Measurements from ENCODE around the gene NUDT5.

The NUDT5 gene

DNA sequence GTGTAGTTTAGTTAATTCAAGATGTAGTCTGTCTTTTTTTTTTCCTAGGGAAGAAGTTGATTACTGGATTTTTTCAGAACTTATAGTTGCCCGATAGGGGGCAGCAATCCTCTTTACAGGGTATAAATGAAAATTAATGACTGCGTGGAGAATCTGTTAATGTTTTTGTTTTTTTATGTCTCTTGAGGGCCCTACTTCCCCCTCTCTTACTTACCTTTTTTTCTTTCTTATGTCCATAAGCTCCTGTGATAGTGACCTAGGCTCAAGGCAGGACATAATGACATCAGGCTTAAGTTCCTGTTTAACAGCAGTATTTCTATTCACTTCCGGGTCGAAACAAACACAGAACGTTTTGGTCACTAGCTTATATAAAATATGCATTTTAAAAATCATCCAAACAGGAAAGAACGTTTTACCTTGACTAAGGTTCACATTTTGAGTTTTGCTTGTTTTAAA, 19.1 kb upstream of the NUDT5 start:
- Histone ChIP-seq H3K4me1 (ENCODE audit: insufficient read depth, low read length, poor library complexity, severe bottlenecking) (peaks cover 10% of the 10 kb centered on the region), H3K79me2 (ENCODE audit: insufficient read depth, low read length) (peaks cover 6% of the 10 kb centered on the region), H3K27me3 (ENCODE audit: insufficient read depth, low read length, poor library complexity, severe bottlenecking) (no peaks in the 10 kb centered on the region), H3F3A (ENCODE audit: low read depth) (no peaks in the 10 kb centered on the region), H3K9ac (ENCODE audit: low read depth, low read length, poor library complexity, severe bottlenecking) (no peak overlapping the region), H3K4me3 (ENCODE audit: low read length, poor library complexity, severe bottlenecking) (no peak overlapping the region), H3K9me2 (replicated peaks; ENCODE audit: low read depth, low read length) (no peaks in the 10 kb centered on the region), H3K36me3 (ENCODE audit: insufficient read depth, low read length) (peaks cover 83% of the 10 kb centered on the region), H3K4me2 (ENCODE audit: low read depth, low read length, poor library complexity, severe bottlenecking) (peak overlapping the region; percentile 22), H2AFZ (ENCODE audit: low read length) (no peak overlapping the region), H3K9me3 (ENCODE audit: insufficient read depth, low read depth, low read length) (no peaks in the 10 kb centered on the region), H4K20me1 (ENCODE audit: insufficient read depth, low read length, poor library complexity, severe bottlenecking) (peaks cover 22% of the 10 kb centered on the region)
- TF ChIP-seq, protein P1, sequence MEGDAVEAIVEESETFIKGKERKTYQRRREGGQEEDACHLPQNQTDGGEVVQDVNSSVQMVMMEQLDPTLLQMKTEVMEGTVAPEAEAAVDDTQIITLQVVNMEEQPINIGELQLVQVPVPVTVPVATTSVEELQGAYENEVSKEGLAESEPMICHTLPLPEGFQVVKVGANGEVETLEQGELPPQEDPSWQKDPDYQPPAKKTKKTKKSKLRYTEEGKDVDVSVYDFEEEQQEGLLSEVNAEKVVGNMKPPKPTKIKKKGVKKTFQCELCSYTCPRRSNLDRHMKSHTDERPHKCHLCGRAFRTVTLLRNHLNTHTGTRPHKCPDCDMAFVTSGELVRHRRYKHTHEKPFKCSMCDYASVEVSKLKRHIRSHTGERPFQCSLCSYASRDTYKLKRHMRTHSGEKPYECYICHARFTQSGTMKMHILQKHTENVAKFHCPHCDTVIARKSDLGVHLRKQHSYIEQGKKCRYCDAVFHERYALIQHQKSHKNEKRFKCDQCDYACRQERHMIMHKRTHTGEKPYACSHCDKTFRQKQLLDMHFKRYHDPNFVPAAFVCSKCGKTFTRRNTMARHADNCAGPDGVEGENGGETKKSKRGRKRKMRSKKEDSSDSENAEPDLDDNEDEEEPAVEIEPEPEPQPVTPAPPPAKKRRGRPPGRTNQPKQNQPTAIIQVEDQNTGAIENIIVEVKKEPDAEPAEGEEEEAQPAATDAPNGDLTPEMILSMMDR (conservative IDR thresholded peaks at IDR 0.05; ENCODE audit: low read length) = peak; percentile 84
- TF ChIP-seq EZH2phosphoT487 (IDR thresholded peaks at IDR 0.05; ENCODE audit: borderline replicate concordance) = no peak

DNA sequence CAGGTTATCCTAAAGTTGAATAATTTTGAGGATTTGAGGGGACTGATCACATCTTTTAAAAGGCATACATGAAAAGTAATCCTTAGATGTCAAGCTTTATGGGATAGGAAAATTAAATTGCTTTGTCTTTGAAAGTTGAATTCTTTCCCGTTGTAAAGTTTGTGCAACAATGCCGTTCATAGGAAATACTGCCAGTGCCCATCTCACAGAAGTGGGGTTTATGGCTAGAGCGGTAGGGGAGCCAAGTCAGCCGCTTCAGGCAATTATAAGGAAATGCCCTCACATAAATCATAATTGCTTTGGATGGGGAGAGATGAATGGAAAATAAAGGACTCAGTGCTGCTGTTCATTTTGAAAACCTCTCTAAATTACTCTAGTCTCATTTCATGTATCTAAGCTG, 18.4 kb upstream of the NUDT5 start:
- H4K20me1 ChIP-seq (ENCODE audit: insufficient read depth, low read length, poor library complexity, severe bottlenecking) = peaks cover 22% of the 10 kb centered on the region
- H3K27me3 ChIP-seq (ENCODE audit: insufficient read depth, low read length, poor library complexity, severe bottlenecking) = no peaks in the 10 kb centered on the region
- no peak overlapping the region for H2AFZ ChIP-seq (ENCODE audit: low read length)
- no peaks in the 10 kb centered on the region for H3F3A ChIP-seq (ENCODE audit: low read depth)
- H3K9me3 ChIP-seq (ENCODE audit: insufficient read depth, low read depth, low read length) = no peaks in the 10 kb centered on the region
- no peak for TF ChIP-seq EZH2phosphoT487 (IDR thresholded peaks at IDR 0.05; ENCODE audit: borderline replicate concordance)
- TF ChIP-seq, protein P1 (conservative IDR thresholded peaks at IDR 0.05; ENCODE audit: low read length) = no peak
- H3K9me2 ChIP-seq (replicated peaks; ENCODE audit: low read depth, low read length) = no peaks in the 10 kb centered on the region
- no peak overlapping the region for H3K9ac ChIP-seq (ENCODE audit: low read depth, low read length, poor library complexity, severe bottlenecking)
- peaks cover 6% of the 10 kb centered on the region for H3K79me2 ChIP-seq (ENCODE audit: insufficient read depth, low read length)
- H3K4me2 ChIP-seq (ENCODE audit: low read depth, low read length, poor library complexity, severe bottlenecking) = no peak overlapping the region
- H3K4me1 ChIP-seq (ENCODE audit: insufficient read depth, low read length, poor library complexity, severe bottlenecking) = peaks cover 10% of the 10 kb centered on the region
- no peak overlapping the region for H3K4me3 ChIP-seq (ENCODE audit: low read length, poor library complexity, severe bottlenecking)
- H3K36me3 ChIP-seq (ENCODE audit: insufficient read depth, low read length) = peaks cover 79% of the 10 kb centered on the region

DNA sequence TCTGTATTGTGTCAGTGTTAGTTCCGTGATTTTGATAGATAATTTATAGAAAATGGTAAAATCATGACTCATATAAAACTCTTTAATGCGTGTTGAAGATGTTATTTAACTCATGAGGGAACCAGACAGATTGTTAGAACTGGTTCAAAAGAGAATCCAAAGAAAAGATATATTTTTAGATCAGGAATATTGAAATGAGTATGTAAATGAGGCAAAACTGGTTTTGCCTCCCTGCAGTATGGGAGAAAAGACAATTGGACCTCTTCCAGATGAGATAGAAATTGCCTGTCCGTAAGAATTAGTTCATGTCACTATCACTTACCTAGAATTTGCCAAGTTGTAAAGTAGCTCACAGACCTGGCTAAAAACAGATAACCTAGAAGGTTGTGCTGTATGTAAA, 17.9 kb upstream of the NUDT5 start:
- H3K36me3 ChIP-seq (ENCODE audit: insufficient read depth, low read length) = peaks cover 74% of the 10 kb centered on the region
- H3F3A ChIP-seq (ENCODE audit: low read depth) = no peaks in the 10 kb centered on the region
- H3K9ac ChIP-seq (ENCODE audit: low read depth, low read length, poor library complexity, severe bottlenecking) = no peak overlapping the region
- peaks cover 20% of the 10 kb centered on the region for H4K20me1 ChIP-seq (ENCODE audit: insufficient read depth, low read length, poor library complexity, severe bottlenecking)
- H3K79me2 ChIP-seq (ENCODE audit: insufficient read depth, low read length) = peaks cover 2% of the 10 kb centered on the region
- TF ChIP-seq, protein P1 (conservative IDR thresholded peaks at IDR 0.05; ENCODE audit: low read length) = no peak
- no peak for TF ChIP-seq EZH2phosphoT487 (IDR thresholded peaks at IDR 0.05; ENCODE audit: borderline replicate concordance)
- H2AFZ ChIP-seq (ENCODE audit: low read length) = no peak overlapping the region
- no peaks in the 10 kb centered on the region for H3K27me3 ChIP-seq (ENCODE audit: insufficient read depth, low read length, poor library complexity, severe bottlenecking)
- H3K4me3 ChIP-seq (ENCODE audit: low read length, poor library complexity, severe bottlenecking) = no peak overlapping the region
- H3K9me2 ChIP-seq (replicated peaks; ENCODE audit: low read depth, low read length) = no peaks in the 10 kb centered on the region
- H3K4me1 ChIP-seq (ENCODE audit: insufficient read depth, low read length, poor library complexity, severe bottlenecking) = peaks cover 10% of the 10 kb centered on the region
- H3K4me2 ChIP-seq (ENCODE audit: low read depth, low read length, poor library complexity, severe bottlenecking) = no peak overlapping the region
- no peaks in the 10 kb centered on the region for H3K9me3 ChIP-seq (ENCODE audit: insufficient read depth, low read depth, low read length)
